GM21515 (cell line): ENCODE measurements around the gene KCNMB2.

ENCODE experiments used
- ATAC-seq: cut with Tn5 transposase; IDR thresholded peaks from one replicate; pipeline ENCODE4 v1.9.1; 2021; ENCODE audit not compliant: unreplicated experiment

The KCNMB2 gene

DNA sequence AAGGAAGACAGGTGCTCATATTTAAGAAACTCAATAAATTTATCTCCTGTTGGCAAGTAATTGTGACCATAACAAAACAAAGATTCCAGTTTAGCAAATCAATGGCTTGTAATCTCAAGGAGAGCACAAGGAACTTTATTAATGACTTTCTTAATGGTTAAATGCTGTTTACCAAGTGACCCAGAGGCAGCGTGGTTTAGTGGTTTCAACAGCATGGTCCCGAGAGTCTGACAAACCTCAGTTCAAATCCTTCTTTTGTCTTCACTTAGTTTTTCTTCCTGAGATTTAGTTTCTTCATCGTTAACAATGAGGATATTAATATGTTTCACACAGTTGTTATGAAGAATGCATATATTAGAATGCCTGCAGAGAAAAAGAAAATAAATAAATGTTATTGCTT, 212.6 kb downstream of the KCNMB2 start:
- no peak for ATAC-seq

GRCh38 chr3:178749471-178749870, 213.2 kb downstream of the KCNMB2 start:
- no peak for ATAC-seq

- no peak for ATAC-seq
These were observed 214.5 kb downstream of the KCNMB2 start for GRCh38 chr3:178750639-178751300.

GRCh38 chr3:178752843-178753242, 216.6 kb downstream of the KCNMB2 start:
- no peak for ATAC-seq

DNA sequence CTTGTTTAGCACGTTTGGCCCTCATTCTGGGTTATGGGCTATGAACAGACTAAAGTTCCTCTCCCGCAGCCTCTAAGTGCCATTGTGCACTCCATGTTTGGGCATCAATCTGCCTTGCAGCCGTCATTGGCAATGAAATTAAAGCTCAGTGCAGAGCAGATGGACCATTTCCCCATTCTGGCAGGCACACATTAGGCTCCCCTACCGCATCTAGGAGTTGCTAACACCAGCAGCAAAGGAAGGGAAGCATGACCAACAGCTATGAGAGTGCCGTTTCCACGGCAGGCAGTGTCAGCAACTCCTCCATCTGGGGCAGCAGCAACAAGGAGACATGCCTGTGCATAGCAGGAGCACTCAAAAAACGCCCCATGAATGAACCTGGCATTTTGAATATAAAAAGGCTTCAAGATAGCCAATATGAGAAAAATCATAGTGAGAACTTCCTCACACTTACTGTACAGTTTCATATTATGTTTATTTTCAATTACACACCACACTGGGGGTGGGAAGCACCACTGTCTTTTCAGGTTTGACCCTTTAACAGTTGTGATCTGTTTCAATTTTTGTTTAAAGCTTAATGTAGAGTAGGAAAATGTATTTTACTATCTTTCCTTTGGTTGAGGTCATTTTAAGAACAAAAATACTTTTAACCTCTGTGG, 218.7 kb downstream of the KCNMB2 start:
- ATAC-seq: no peak

- no peak for ATAC-seq
These were observed 224.8 kb downstream of the KCNMB2 start for GRCh38 chr3:178761024-178761423.

DNA sequence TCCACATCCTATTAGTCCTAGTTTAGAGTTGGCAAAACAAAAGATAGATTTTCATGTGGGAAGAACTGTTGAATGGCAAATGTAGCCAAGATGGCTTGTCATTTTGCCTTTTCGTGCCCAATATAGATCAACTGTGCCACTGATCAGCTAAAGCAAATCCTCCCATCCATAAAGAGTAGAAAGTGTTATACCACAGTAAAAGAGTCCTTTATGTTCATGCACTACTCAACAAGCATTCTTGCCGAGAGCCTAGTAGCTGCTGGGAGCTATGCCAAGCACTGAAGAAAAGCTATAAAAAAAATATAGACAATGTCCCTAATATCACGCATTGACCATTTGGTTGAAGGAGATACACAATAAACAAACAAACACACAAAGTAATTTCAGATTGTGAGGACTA, 225.2 kb downstream of the KCNMB2 start:
- ATAC-seq: no peak

DNA sequence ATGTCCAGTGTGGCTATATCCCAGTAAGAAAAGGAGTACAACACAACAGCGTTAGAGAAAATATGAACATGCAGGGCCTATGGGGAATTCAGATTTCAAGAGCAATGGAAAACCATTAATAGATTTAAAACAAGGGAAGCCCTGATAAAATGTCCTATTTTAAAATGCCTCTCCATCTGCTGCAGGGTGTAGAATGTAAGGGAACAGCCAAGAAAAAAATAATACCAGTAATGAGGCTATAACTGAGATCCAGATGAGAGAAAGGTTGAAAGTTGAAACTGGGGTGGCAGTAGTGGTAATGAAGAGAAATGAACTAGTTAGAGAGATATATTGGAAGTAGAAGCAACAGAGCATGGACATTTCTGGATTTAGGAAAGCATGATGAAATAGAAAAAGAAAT, 226.1 kb downstream of the KCNMB2 start:
- ATAC-seq: no peak

DNA sequence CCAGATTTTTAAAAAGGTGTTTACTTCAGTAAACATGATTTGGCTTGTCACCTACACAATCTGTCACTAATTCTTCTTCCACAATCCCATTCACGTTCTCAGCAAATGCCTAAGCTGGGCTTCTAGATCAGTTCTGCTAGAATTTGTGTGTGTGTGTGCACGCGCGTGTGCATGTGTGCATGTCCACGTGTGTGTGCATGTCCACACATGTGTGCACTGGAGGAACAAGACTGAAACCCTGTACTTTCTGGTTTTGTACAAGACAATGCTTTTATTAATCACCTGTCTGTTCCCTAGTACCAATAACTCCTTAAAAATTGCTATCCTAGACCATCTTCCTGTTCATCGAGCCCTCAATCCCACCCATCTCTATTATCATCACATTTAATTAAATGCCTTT, 229.2 kb downstream of the KCNMB2 start:
- no peak for ATAC-seq

DNA sequence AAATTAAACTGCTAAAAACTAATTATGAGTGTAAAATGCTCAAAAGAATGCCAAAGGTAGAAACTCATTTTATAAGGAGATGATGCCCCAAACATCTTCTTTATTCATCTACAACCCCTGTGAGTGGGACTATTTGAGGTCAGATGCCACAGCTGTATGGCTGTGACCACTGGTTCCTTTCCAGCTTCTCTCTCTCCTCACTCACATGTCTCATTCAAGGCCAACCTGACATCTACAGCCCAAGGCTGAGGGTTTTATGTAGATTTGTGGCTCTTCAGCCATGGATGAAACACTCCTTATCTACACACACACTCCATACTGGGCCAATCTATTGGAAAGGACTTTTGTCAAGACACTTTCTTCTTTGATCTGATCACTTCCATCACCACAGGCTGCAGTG, 231.3 kb downstream of the KCNMB2 start:
- no peak for ATAC-seq

DNA sequence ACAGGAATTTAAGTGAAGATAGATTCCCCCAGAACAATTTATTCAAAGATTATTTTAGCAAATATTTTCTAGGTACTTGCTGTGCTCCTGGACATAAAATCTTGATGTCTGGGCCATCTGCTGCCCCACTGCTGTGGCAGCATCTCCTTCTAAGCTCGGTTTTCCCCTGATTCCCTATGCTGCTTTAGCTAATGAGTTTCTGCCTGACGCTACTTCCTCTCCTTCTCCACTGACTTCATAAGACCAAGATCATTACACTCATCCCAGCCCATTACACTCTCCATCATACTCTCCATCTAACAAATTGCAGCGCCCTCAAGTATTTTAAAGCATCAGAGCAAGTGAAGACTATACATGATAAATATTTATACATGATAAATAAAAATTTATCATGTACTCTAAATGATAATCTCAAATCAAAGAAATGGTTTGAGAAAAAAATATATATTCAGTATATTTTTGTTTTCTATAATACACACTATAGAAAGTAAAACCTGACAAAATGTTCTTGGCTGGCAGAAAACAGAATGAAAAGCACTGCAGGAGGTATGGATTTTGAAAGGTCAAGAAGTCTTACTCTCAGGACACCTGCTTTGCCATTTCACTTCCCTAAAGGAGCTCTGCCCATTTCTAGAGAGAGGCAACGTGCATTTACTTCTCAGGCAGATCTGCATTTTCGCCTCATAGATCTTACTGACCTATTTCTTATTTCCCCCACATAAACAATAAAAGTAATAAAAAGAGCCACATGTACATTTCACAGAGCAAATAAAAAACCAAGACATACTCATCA, 232.0 kb downstream of the KCNMB2 start:
- peak; percentile 74 for ATAC-seq

DNA sequence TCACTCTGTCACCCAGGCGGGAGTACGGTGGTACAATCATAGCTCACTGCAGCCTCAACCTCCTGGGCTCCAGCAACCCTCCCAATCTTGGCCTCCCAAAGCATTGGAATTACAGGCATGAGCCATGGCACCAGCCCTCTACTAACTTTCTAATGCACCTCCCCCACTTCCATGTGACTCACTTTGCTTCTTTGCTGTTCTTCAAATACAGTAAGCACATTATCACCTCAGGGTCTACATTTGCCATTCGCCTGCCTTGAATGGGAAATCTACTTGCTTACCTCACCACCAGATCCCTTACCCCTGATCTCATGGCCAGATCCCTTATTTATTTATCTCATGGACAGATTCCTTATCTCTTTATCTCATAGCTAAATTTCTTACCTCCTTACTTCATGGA, 235.3 kb downstream of the KCNMB2 start:
- ATAC-seq: no peak

GRCh38 chr3:178772746-178773145, 236.5 kb downstream of the KCNMB2 start:
- no peak for ATAC-seq

DNA sequence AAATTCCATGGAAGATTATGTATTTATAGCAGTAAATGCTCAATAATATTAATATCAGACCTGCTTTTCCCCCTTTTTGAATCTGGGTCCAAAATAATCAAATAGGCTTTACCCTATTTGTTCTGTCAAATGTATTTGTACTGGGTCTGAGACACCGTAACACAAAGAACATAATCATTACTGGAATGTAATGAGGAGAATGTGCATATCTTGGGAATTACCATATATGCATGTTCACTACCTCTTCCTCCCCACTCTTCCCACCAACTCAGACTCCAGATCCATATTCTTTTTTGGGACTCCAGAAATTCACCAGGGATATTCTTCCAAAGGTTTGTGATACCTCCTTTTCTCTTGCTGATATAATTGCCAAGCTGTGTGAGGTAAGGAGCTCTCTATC, 237.1 kb downstream of the KCNMB2 start:
- no peak for ATAC-seq

DNA sequence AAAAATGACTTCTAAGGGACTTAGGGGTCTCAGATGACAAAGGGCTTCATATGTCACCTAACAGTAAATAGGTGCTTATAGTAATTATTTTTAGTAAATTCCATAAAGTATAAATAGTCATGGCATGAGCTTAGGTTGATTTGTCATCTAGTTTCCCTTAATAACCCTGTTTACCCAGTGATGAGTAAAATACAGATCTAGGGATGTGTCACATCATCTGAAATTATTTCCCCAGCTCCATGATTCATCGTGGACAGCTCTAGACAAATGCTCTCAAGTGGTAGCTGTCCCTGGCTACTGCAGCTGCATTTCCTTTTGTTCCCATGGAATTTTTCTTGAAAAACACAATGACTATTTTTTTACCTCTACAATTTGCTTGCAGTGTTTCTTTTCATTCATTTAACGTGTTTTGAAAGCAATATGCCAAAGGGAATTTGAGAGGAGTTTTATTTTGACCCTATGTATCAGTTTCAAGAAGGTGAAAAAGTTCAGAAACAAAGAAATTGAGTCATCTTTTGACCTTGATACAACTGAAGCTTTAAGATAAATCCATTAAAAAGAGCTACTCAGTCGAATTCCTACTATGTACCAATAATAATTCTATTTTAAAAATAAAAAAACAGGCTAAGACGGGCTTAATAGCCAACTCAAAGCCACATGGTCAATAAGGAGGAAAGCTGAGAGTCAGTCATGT, 241.6 kb downstream of the KCNMB2 start:
- no peak for ATAC-seq

DNA sequence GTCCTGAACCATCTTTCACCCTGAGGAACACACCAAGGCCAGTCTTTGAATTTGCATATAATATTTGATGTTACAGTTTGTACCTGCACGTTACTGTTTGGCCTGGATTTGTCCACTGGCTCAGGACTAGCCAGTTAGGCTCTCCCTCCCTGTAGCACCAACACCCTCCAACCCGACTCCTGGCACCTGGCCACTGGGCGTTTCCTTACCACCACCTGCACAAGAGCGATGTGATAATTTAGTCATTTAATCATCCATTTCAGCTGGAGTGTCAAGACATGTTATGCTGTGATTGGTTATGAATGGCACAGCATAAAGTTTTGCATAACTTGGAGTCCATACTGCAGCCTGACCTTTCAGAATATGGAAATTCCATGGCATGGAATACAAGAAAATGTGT, 242.4 kb downstream of the KCNMB2 start:
- ATAC-seq: no peak

DNA sequence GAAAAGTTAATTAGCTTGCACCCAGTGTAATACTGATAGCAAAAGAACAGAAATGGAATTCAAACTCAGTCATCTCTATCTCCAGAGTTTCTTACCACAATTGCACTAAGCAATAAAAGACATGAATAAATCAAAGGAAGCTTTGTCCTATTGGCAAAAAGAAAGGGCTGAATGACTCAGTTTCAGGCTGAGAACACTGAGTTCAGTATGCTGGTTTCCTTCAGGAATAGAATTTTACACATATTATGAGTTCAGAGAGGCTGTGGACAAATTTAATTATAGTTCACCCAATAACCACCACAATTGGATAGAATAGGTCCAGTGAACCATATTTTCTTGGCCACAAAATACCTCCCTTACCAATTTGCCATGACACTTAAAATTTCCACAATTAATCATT, 249.7 kb downstream of the KCNMB2 start:
- no peak for ATAC-seq

- no peak for ATAC-seq
These were observed 251.7 kb downstream of the KCNMB2 start for GRCh38 chr3:178787960-178788359.

DNA sequence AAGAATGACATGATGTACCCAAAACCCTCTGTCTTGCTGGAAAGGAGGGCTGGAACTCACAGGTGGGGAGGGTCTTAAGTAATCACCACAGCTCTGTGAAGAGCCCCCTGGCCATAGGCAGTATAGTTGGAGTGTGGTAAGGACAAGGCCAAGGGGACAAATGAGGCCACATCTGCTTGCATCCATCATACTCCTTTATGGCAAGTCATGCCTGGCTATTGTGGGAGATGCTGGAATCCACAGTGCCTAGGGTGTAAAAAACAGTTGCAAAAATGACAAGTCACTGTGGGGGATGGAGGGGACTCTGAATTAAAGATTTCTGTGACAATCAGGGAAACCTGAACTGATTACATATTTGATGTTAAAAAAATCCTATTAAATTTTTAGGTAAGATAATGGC, 258.5 kb downstream of the KCNMB2 start:
- no peak for ATAC-seq

DNA sequence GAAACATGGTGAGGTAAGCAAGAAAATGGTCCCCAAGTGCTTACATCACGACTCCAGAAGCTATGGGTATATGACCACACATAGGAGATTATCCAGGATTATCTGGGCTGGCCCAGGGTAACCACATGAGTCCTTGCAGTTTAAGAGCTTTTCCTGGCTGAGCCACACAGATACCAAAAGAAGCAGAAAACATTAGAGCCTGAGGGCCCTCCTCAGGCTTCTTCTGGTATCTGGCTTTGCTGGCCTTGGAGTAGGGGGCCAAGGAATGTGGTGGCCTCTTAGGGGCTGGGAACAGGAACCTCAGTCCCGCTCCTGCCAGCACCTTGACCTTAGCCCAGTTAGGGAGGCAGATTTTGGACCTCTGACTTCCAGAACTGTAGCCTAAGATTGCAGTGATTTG, 259.1 kb downstream of the KCNMB2 start:
- ATAC-seq: no peak

DNA sequence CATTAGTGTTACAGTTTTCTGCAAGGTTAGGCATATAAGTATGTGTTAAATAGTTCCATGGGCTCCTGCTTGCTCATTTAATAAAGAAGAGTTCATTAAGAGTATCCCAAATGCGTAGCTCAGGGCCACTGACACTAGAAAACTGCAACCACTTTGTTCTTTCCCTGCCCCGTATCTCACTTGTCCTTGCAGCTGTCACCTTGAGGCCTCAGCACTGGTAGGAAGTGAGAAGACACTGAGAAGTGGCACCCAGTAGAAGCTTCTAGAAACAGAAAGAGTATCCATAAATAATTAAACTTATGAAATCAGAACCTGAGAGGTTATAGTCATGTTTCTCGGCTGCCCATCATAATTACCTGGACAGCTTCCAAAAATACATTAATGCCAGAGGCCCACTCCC, 266.0 kb downstream of the KCNMB2 start:
- no peak for ATAC-seq
